GM18867 (cell line): ENCODE data around the gene CLIP2.
"Not testable (repeated sequence)": the region's sequence is repeated elsewhere in the genome, so short reads cannot be mapped to it uniquely, and the experiment has no call there.

Experiments
- ATAC-seq: cut with Tn5 transposase; IDR thresholded peaks from one replicate; pipeline ENCODE4 v1.9.1; 2021; ENCODE audit warnings: mild to moderate bottlenecking, moderate library complexity; ENCODE audit not compliant: unreplicated experiment

CLIP2 gene

GRCh38 chr7:74364061-74364460, 74.9 kb downstream of the CLIP2 start:
- no peak for ATAC-seq

GRCh38 chr7:74365322-74366022, 76.3 kb downstream of the CLIP2 start:
- ATAC-seq: no peak

- ATAC-seq: no peak
These were observed 82.5 kb downstream of the CLIP2 start for GRCh38 chr7:74371381-74372341.

- no peak for ATAC-seq
These were observed 83.4 kb downstream of the CLIP2 start for GRCh38 chr7:74372511-74373111.

GRCh38 chr7:74373536-74373935, 84.3 kb downstream of the CLIP2 start:
- ATAC-seq: no peak

GRCh38 chr7:74375726-74376220, 86.6 kb downstream of the CLIP2 start:
- ATAC-seq: no peak

- no peak for ATAC-seq
These were observed 87.2 kb downstream of the CLIP2 start for GRCh38 chr7:74376256-74377036.

GRCh38 chr7:74379938-74380337, 90.7 kb downstream of the CLIP2 start:
- no peak for ATAC-seq

- no peak for ATAC-seq
These were observed 91.5 kb downstream of the CLIP2 start for GRCh38 chr7:74380720-74381119.

GRCh38 chr7:74384086-74384485, 94.9 kb downstream of the CLIP2 start:
- not testable (repeated sequence) for ATAC-seq

- not testable (repeated sequence) for ATAC-seq
These were observed 95.6 kb downstream of the CLIP2 start for GRCh38 chr7:74384854-74385253.

- ATAC-seq: no peak
These were observed 98.4 kb downstream of the CLIP2 start for GRCh38 chr7:74387606-74388005.

GRCh38 chr7:74388880-74389415, 99.7 kb downstream of the CLIP2 start:
- no peak for ATAC-seq

GRCh38 chr7:74393722-74394121, 104.5 kb downstream of the CLIP2 start:
- ATAC-seq: not testable (repeated sequence)

- not testable (repeated sequence) for ATAC-seq
These were observed 105.4 kb downstream of the CLIP2 start for GRCh38 chr7:74394601-74395000.

GRCh38 chr7:74395745-74396311, 106.6 kb downstream of the CLIP2 start:
- ATAC-seq: no peak

GRCh38 chr7:74396993-74397392, 107.8 kb downstream of the CLIP2 start:
- ATAC-seq: no peak

- no peak for ATAC-seq
These were observed 109.2 kb downstream of the CLIP2 start for GRCh38 chr7:74398426-74398825.

GRCh38 chr7:74399006-74399405, 109.8 kb downstream of the CLIP2 start:
- no peak for ATAC-seq
